NCI-H146 treated with DMSO at 0.1 percent for 48 hours (cell line): ENCODE measurements around the gene OPN1MW2.
"Not testable (repeated sequence)": the region's sequence is repeated elsewhere in the genome, so short reads cannot be mapped to it uniquely, and the experiment has no call there.

Experiments used
- DNase-seq: peaks from one replicate; lab custom pipeline; 2025; ENCODE audit not compliant: unreplicated experiment; lab: John Stamatoyannopoulos, UW

OPN1MW2 gene

GRCh38 chrX:154219456-154219855 is at the start of gene OPN1MW2:
Gene OPN1MW2 (plus strand): TSS chrX:154219756. CDS start chrX:154219816, 60 bp downstream.
- not testable (repeated sequence) for DNase-seq

- DNase-seq, result not testable (repeated sequence)
Observed at GRCh38 chrX:154172535-154172943, 47.0 kb upstream of the OPN1MW2 start.

- not testable (repeated sequence) for DNase-seq
Observed at GRCh38 chrX:154174356-154174755, 45.2 kb upstream of the OPN1MW2 start.

GRCh38 chrX:154182296-154182695 is 37.3 kb upstream of the OPN1MW2 start, which contains the start of gene OPN1MW:
Gene OPN1MW (plus strand): TSS chrX:154182596. CDS start chrX:154182678, 82 bp downstream.
- not testable (repeated sequence) for DNase-seq

- DNase-seq, result not testable (repeated sequence)
Observed at GRCh38 chrX:154183794-154184193, 35.8 kb upstream of the OPN1MW2 start.

DNA sequence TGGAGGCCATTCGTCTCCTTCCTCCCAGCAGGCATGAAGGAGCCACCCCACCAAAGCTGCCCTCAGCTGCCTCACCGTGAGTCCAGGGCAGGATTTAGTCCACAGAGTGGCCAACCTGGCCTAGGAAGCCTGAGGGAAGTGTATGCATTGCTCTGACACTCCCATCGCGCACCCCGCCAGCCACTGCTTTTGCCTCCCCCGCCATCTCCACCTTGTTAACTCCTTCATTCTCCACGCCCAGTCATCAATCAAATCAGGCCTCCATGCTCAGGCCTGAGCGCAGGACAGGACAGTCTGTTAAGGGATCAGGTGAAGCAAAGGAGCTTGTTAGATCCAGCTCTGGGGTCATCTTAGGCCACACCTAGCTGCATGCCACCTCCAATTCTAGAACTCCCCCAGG is 26.7 kb upstream of the OPN1MW2 start:
- DNase-seq, result not testable (repeated sequence)

DNA sequence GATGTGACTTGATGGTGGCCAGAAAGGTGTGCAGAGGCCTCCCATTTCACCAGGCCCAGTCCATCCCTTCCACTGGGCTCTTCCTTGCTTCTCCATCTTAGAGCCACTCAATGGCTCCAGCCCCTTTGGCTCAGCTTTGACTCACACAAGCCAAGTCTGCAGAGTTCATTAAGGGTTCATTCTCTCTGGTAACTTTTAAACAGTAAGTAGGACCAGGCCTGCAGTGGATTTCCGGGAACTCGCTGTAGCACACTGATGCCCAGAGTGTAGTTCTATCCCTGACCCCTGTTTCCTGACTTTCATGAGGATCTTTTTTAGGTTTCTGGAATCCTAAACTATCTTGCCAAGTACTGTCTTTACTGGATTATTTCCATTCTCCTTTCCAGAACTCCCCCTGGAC is 25.2 kb upstream of the OPN1MW2 start:
- DNase-seq, result not testable (repeated sequence)

GRCh38 chrX:154196466-154196865 is 23.1 kb upstream of the OPN1MW2 start:
- not testable (repeated sequence) for DNase-seq

- DNase-seq, result not testable (repeated sequence)
Observed at GRCh38 chrX:154209670-154210418, 9.7 kb upstream of the OPN1MW2 start.

DNA sequence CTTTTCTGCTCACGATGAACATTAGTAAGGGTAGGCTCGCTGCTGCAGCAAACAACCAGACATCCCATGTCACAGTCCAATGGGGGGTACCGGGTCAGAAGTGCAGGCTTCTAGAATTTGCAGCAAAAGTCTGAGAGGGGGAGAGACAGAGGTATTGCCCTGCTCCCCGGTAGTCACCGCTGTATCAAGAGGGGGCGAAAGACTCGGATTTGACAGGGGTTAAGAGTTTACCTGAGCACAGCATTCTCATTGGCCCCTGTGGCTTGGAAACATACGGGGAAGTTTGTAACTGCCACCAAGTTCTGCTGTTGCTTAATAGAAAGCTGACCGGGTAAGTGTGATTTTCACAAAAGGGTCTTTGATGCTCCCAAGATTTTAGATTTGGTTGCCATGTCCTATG is 8.5 kb upstream of the OPN1MW2 start:
- not testable (repeated sequence) for DNase-seq

GRCh38 chrX:154211499-154211898 is 8.1 kb upstream of the OPN1MW2 start:
- not testable (repeated sequence) for DNase-seq

GRCh38 chrX:154225292-154225691 is 5.7 kb downstream of the OPN1MW2 start:
- DNase-seq, result not testable (repeated sequence)

DNA sequence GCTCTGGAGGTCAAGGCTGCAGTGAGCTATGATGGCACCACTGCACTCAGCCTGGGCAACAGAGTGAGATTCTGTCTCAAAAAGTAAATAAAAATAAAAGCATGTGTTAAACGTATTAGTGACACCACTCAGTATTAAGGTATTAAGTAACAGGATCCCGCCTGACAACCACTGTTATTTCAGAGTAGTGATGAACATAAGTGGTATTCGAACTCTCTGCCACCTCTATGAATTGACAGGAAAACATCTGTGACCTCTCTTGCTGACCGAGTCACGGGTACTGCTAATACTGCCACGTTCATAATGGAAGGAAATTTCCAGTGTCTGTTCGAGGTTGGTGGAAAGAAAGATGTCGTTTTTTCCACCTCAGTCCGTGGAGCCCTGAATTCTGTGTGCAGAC is 7.2 kb downstream of the OPN1MW2 start:
- DNase-seq, result not testable (repeated sequence)

DNA sequence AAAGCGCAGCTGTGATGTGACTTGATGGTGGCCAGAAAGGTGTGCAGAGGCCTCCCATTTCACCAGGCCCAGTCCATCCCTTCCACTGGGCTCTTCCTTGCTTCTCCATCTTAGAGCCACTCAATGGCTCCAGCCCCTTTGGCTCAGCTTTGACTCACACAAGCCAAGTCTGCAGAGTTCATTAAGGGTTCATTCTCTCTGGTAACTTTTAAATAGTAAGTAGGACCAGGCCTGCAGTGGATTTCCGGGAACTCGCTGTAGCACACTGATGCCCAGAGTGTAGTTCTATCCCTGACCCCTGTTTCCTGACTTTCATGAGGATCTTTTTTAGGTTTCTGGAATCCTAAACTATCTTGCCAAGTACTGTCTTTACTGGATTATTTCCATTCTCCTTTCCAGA is 11.9 kb downstream of the OPN1MW2 start:
- not testable (repeated sequence) for DNase-seq

- not testable (repeated sequence) for DNase-seq
Observed at GRCh38 chrX:154233620-154234019, 14.1 kb downstream of the OPN1MW2 start.

- DNase-seq, result not testable (repeated sequence)
Observed at GRCh38 chrX:154238939-154239559, 19.5 kb downstream of the OPN1MW2 start.

DNA sequence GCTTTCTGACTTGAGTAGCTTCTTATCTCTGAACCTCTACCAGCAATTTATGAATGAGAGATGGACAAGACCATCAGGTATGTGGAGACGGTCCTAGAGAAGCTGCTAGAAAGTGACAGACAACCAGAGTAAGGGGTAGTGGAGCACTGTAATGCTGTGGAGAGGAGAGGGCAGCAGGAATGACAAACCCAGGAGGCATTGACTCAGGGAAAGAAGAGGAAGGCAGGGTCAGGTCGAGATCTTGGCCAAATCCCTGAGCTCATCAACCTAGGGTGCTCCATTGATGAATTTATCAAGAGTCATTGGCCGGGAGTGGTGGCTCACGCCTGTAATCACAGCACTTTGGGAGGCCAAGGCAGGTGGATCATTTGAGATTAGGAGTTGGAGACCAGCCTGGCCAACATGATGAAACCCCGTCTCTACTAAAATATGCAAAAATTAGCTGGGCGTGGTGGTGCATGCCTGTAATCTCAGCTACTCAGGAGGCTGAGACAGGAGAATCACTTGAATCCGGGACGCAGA is 20.5 kb downstream of the OPN1MW2 start:
- DNase-seq, result not testable (repeated sequence)

- not testable (repeated sequence) for DNase-seq
Observed at GRCh38 chrX:154247377-154248045, 28.0 kb downstream of the OPN1MW2 start.

- DNase-seq, result not testable (repeated sequence)
Observed at GRCh38 chrX:154248076-154248475, 28.5 kb downstream of the OPN1MW2 start.

DNA sequence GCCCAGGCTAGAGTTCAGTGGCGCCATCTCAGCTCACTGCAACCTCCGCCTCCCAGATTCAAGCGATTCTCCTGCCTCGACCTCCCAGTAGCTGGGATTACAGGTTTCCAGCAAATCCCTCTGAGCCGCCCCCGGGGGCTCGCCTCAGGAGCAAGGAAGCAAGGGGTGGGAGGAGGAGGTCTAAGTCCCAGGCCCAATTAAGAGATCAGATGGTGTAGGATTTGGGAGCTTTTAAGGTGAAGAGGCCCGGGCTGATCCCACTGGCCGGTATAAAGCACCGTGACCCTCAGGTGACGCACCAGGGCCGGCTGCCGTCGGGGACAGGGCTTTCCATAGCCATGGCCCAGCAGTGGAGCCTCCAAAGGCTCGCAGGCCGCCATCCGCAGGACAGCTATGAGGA is 37.7 kb downstream of the OPN1MW2 start, which contains the start of gene OPN1MW3:
OPN1MW3 (plus strand) TSS at position 301 of the 400 bp plus-strand sequence; CDS start at position 339, 38 bp downstream.
- DNase-seq, result not testable (repeated sequence)

GRCh38 chrX:154258711-154259110 is 39.2 kb downstream of the OPN1MW2 start:
- not testable (repeated sequence) for DNase-seq
